ENCODE results near the gene FAH. TPM values are rescaled to one million over a fixed set of nuclear protein-coding genes. Genes with fewer than 3 reads are reported as not detected.

FAH gene
- total RNA-seq, 4 donors from 2014 or later, result 11.1 to 15.0 (median 14.0) TPM

GRCh38 chr15:80184554-80184953 is 31.8 kb downstream of the FAH start:
- WGBS, result 87% methylated on average over 7 of the region's 7 CpGs
- no peaks in the 10 kb centered on the region for H3K27me3 ChIP-seq
- H3K9me3 ChIP-seq, result no peaks in the 10 kb centered on the region
- DNase-seq (ENCODE audit: extremely low spot score), result no peak
- no peak for TF ChIP-seq CTCF (IDR thresholded peaks at IDR 0.05)
- no peak overlapping the region for H3K27ac ChIP-seq (replicated peaks in 1 of 4)
- no peak overlapping the region for H3K4me3 ChIP-seq
- H3K36me3 ChIP-seq, result peaks cover 40 to 89% (median 57%) of the 10 kb centered on the region in 4 donors
- peaks cover 0 to 1% (median 0%) of the 10 kb centered on the region in 4 donors for H3K4me1 ChIP-seq
- intact Hi-C loops (cut with DNase I), result no loop called here

- Histone ChIP-seq H3K9me3 (no peaks in the 10 kb centered on the region), H3K27me3 (no peaks in the 10 kb centered on the region), H3K4me1 (no peaks in the 10 kb centered on the region), H3K4me3 (no peak overlapping the region), H3K27ac (replicated peaks in 1 of 4) (no peak overlapping the region), H3K36me3 (peaks cover 37 to 83% (median 55%) of the 10 kb centered on the region in 4 donors)
- intact Hi-C loops (cut with DNase I), result no loop called here
- 100% methylated on average over 1 of the region's 2 CpGs for WGBS
- DNase-seq (ENCODE audit: extremely low spot score), result no peak
- TF ChIP-seq EP300 (IDR thresholded peaks at IDR 0.05) (no peak), POLR2AphosphoS5 (IDR thresholded peaks at IDR 0.05) (no peak), POLR2A (IDR thresholded peaks at IDR 0.05; ENCODE audit: low read depth) (no peak), CTCF (IDR thresholded peaks at IDR 0.05) (no peak)
Observed at GRCh38 chr15:80185152-80185551, 32.4 kb downstream of the FAH start.

GRCh38 chr15:80186066-80186465 is 33.3 kb downstream of the FAH start:
- no peak for TF ChIP-seq POLR2A (IDR thresholded peaks at IDR 0.05; ENCODE audit: low read depth)
- no peak for TF ChIP-seq POLR2AphosphoS5 (IDR thresholded peaks at IDR 0.05)
- TF ChIP-seq EP300 (IDR thresholded peaks at IDR 0.05), result no peak
- TF ChIP-seq CTCF (IDR thresholded peaks at IDR 0.05), result no peak
- intact Hi-C loops (cut with DNase I), result no loop called here
- no peaks in the 10 kb centered on the region for H3K27me3 ChIP-seq
- no peak overlapping the region for H3K4me3 ChIP-seq
- DNase-seq (ENCODE audit: extremely low spot score), result no peak
- H3K36me3 ChIP-seq, result peaks cover 27 to 74% (median 49%) of the 10 kb centered on the region in 4 donors
- H3K9me3 ChIP-seq, result no peaks in the 10 kb centered on the region
- WGBS, result 89% methylated on average over 6 of the region's 7 CpGs
- no peaks in the 10 kb centered on the region for H3K4me1 ChIP-seq
- H3K27ac ChIP-seq (replicated peaks in 1 of 4), result no peak overlapping the region

GRCh38 chr15:80186597-80186996 is 33.8 kb downstream of the FAH start:
- Histone ChIP-seq H3K9me3 (no peaks in the 10 kb centered on the region), H3K4me3 (no peak overlapping the region), H3K4me1 (no peaks in the 10 kb centered on the region), H3K27me3 (no peaks in the 10 kb centered on the region), H3K36me3 (peaks cover 25 to 69% (median 45%) of the 10 kb centered on the region in 4 donors), H3K27ac (replicated peaks in 1 of 4) (no peak overlapping the region)
- TF ChIP-seq POLR2A (IDR thresholded peaks at IDR 0.05; ENCODE audit: low read depth), result no peak
- TF ChIP-seq CTCF (IDR thresholded peaks at IDR 0.05), result no peak
- no peak for TF ChIP-seq EP300 (IDR thresholded peaks at IDR 0.05)
- no peak for TF ChIP-seq POLR2AphosphoS5 (IDR thresholded peaks at IDR 0.05)
- intact Hi-C loops (cut with DNase I), result no loop called here
- 89% methylated on average over 1 of the region's 1 CpG for WGBS
- DNase-seq (ENCODE audit: extremely low spot score), result no peak

- Histone ChIP-seq H3K4me3 (no peak overlapping the region), H3K27me3 (no peaks in the 10 kb centered on the region), H3K9me3 (no peaks in the 10 kb centered on the region), H3K36me3 (peaks cover 25 to 52% (median 37%) of the 10 kb centered on the region in 4 donors), H3K4me1 (no peaks in the 10 kb centered on the region), H3K27ac (replicated peaks in 1 of 4) (no peak overlapping the region)
- 95% methylated on average over 2 of the region's 2 CpGs for WGBS
- TF ChIP-seq POLR2A (IDR thresholded peaks at IDR 0.05; ENCODE audit: low read depth) (no peak), POLR2AphosphoS5 (IDR thresholded peaks at IDR 0.05) (no peak), EP300 (IDR thresholded peaks at IDR 0.05) (no peak), CTCF (IDR thresholded peaks at IDR 0.05) (no peak)
- intact Hi-C loops (cut with DNase I), result no loop called here
- DNase-seq (ENCODE audit: extremely low spot score), result no peak
Observed at GRCh38 chr15:80188251-80188650, 35.5 kb downstream of the FAH start.
